Stimulated activated CD4-positive, alpha-beta T cell treated with anti-CD3 and anti-CD28 coated beads, Interleukin-4, amount 100 ng/mL, for 24 hours (primary cell): Measurements from ENCODE around the gene TAGLN2.
"Not testable (repeated sequence)": the region's sequence is repeated elsewhere in the genome, so short reads cannot be mapped to it uniquely, and the experiment has no call there.

ENCODE experiments used
- DNase-seq: peaks from one replicate; pipeline ENCODE4 v3.0.0-alpha.2; 2020

The TAGLN2 gene

GRCh38 chr1:159920651-159921050 lies 4.7 kb downstream of the TAGLN2 start:
- DNase-seq, result no peak

- no peak for DNase-seq
Observed at GRCh38 chr1:159920202-159920601, 5.1 kb downstream of the TAGLN2 start.

DNA sequence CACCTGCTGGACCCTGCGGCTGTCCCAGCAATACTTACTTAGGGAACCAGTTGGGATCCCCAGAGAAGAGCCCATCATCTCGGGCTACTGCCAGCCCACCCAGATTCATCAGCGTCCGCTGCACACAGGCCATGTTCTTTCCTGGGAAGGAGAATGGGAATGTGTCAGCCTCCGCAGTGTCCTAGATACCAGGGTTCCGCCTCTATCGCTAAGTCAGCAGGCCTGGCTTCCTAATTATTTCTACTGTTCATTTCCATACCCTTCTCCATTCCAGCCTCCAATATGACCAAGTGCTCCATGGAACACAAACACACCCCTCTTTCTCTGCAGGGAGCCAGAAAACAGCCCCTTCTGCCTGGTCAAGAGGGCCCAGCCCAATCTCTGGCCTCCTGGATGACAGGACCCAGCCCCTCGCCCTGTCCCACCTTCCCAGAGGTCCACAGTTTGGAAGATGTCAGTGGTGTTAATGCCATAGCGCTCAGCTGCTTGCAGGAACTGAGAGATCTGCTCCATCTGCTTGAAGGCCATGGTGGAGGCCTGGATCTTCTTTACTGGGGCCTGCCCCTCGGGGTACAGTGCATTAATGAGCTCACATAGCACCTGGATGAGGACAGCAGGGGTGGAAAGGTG lies 6.0 kb downstream of the TAGLN2 start:
- no peak for DNase-seq

DNA sequence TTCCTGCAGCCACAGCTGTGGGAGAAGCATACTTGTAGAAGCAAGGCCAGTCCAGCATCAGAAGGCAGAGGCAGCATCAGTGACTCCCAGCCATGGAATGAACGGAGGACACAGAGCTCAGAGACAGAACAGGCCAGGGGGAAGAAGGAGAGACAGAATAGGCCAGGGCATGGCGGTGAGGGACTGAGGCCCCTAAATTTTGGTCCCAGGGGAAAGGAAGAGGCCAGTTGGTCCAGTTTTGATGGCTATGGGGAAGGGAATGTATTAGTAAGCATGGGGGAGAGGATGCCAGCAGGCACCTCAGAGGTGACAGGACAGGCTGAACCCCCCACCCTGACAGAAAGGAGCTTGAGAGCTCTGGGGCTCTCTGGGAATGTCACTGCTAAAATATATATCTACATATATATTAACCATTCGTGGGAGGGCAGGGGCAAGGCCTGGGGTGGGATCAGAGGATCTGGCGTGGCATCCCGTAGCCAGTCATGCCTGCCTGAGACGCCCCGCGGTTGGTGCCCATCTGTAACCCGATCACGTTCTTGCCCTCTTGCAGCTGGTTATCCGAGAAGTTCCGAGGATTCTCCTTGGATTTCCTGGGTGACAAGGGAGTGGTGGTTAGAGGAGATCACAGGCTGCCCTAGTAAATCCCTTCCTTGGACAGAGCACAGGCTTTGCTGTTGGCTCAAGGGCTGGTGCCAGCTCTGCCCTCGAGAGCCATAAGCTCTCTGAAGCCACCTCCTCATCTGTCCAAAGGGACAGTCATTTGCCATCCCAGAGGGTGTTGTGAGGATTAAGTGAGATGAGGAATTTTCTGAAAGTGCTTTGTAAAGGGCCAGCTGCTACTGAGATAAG lies 6.7 kb downstream of the TAGLN2 start:
- DNase-seq, result no peak

- no peak for DNase-seq
Observed at GRCh38 chr1:159917533-159918351, 7.6 kb downstream of the TAGLN2 start.

DNA sequence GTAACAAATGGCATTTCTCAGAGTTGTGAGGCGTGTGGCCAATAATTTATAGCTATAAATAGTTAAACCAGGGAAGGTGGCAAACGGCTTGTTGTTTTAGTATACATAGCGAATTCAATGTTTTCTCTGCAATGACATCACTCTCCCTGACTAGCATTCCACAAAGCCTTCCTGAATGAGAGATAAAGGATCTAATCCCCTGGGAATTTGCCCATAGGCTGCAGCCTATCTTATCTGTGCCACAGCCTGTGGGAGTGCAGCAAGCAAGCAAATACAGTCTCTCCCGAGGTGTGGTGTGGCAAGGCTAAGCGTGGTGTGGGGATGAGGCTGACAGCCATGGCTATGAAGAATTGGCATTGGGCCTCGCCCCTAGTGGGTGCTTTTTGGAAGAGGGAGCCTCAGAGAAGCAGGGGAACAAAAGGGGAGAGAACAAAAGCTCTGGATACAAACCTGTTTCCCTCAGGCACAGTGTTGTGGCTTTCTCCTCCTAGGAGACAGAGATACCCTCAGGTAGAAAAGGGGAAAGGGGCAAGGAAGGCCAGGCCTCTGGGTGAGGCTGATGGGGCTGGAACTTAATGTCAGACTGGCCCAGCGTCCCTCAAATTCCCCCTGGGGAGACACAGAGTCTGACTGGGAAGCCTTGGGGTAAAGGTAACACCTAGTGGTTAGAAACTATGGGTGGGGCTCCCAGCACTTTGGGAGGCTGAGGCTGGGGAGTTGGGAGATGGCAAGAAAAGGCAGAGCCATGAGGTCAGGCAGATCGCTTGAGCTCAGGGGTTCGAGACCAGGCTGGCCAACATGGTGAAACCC lies 8.9 kb downstream of the TAGLN2 start:
- DNase-seq, result no peak

DNA sequence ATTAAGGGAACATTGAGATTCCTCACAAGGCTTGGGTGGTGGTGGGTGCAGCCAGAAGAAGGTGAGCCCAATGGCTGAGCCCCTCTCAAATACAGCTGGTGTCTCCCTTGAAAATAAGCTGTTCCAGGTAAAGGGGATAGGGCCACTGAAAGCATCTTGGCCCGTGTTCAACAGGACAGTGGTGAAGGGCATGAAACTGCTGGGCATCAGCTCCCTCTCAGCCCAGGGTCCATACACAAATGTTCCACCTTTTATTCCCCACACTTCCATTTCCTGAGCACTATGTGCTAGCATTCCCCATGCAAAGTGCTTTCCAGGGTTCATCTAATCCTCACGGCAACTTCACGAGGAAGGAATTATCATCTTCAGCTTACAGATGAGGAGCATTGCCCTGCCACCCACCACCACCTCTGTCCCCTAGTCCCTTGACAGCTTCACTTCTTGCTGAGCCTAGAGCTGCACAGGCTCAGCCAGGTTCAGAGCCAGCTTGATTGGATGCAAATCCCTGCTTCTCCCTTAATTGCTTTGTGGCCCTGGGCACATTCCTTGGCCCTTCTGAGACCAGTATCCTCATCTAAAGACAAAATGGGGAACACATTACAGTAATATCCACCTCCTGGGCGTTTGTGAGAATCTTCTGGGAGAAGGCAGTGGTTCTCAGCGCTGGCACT lies 9.6 kb downstream of the TAGLN2 start:
- DNase-seq, result no peak

DNA sequence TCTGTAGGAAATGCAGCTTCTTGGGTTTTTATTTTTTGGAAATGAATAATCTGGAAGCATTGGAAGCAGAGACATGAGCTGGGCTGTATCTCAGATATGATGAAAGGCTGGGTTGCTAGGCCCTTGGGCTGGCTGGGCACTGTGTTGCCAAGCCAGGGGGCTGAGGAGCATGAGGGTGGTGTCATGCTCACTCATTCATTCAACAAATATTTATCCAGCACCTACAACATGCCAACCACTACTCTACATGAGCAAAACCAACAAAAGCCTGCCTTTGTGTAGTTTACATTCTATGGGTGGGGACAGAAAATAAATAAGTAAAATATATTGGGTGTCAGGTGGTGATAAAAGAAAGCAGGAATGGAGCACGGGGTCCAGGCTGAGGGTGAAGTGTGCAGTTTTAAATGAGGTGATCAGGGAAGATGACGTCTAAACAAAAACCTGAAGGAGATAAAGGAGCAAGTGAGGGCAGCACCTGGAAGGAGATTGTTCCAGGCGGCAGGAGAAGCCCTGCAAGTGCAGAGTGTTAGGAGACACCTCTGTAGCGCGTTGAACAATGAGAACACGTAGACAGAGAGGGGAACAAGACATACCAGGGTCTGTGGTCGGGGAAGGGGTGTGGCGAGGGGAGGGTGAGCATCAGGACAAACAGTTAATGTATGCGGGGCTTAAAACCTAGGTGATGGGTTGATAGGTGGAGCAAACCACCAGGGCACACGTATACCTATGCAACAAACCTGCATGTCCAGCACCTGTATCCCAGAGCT lies 10.9 kb downstream of the TAGLN2 start:
- DNase-seq, result no peak

DNA sequence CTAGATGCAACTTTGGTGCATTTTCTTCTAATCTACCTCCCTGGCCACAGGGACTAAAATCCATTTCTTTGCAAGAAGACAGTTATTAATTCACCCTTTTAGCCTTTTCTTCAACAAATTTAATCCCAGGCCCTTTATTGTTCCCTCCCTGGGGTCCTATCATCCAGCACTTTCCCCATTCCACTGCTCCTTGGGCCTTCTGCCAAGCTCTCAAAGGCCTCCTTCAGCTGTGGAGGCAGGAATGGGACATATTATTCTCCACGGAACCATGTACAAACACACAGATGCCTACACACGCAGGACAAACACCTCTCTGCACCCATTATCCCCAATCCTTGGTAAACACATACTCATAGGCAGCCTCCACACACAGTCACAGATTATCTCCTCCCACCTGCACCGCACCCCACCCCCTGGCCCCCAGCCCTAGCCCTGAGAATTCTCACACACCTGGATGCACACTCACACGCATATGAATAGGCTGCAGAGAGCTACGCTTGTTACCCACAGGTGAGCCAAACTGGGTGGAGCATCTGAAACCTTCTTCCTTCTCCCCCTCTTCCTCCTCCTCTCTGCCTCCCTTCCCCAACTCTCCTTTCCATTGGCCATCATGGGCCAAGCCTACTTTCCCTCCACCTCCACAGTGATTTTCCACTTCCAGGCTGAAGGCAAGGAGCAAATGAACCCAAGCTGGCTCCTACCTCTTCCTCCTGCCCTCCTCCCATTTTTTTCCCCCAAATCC lies 11.7 kb downstream of the TAGLN2 start:
- no peak for DNase-seq

DNA sequence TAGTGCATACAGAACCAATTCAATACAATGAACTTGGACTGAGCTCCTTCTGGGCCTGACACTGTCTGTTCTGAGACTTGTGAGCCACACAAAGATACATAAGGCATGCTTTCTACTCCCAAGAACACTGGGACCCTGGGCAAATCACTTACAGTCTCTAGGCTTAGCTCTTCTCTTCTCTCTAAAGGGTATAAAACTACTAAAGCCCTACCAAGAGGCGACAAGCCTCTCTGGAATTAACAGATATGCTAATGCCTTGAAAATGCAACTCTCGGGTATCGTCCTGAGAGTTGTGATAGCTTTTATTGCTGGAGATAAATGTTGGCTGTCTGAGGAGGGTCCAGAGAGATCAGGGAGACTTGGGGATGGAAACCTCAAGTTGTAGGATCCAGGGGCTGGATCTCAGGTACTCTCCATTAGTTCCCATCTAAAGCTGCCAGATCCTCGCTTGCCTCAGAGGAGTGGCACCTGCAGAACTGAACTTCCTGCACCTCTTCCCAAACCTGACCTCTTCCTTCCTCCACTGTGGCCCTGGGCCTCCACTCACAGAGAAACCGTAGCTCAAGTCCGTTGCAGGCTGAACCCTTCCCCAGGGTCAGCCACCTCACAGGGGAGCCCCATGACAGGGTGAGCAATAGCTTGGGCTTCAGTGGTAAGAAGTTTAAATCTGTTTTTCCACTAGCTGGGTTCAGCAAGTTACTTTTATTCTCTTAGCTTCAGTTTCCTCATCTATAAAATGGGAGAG lies 13.8 kb downstream of the TAGLN2 start:
- no peak for DNase-seq

DNA sequence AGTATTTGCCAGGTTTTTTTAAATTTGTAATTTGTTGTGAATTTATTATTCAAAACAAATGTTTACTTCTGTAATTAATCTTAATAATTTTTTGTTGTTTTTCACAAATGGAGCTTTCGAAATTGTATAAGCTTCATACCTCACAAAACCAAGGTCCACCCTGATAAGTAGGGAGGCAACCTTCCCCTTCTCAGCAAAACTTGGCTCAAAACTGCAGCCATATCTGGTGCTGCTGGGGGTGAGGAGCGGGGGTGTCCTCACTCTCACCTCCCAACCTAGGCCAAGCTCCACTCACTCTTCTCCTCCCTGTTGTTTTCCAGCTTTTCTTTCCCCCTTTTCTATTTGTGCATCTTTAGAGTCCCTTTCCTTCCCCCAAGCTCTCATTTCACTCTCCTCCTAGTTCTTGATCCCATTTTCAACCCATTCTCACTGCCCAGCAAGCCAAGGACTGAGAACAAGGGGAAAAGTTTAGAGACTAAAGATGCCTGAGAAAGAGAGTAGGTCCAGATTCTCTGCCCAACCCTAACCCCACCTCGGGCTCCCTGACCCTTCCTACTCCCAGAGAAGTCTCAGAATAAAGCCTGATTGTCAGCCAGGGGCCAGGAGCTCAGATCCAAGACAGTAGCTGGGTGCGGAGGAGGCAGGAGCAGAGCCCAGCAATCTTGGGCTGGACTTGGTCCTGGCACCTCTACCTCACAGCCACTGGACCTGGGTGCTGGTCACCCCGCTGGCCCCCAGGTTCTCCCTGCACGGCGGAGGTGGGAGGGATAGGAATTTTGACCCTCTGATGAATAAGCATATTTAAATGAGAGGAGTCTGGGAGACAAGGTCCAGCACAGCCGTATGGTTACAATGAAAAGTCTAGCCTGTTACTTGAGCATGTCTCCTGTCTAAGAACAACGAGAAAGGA lies 17.0 kb downstream of the TAGLN2 start:
- DNase-seq, result no peak

GRCh38 chr1:159906960-159907359 lies 18.3 kb downstream of the TAGLN2 start:
- DNase-seq, result no peak

DNA sequence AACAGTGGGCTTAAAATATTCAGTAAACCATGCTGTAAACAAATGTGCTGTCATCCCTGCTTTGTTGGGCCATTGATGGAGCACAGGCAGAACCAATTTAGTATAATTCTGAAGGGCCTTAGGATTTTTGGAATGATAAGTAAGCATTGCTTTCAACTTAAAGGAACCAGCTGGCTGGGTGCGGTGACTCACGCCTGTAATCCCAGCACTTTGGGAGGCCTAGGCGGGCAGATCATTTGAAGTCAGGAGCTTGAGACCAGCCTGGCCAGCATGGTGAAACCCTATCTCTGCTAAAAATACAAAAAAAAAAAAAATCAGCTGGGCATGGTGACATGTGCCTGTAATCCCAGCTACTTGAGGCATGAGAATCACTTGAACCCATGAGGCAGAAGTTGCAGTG lies 21.3 kb downstream of the TAGLN2 start:
- DNase-seq, result not testable (repeated sequence)

GRCh38 chr1:159902541-159902940 lies 22.8 kb downstream of the TAGLN2 start:
- DNase-seq, result no peak

DNA sequence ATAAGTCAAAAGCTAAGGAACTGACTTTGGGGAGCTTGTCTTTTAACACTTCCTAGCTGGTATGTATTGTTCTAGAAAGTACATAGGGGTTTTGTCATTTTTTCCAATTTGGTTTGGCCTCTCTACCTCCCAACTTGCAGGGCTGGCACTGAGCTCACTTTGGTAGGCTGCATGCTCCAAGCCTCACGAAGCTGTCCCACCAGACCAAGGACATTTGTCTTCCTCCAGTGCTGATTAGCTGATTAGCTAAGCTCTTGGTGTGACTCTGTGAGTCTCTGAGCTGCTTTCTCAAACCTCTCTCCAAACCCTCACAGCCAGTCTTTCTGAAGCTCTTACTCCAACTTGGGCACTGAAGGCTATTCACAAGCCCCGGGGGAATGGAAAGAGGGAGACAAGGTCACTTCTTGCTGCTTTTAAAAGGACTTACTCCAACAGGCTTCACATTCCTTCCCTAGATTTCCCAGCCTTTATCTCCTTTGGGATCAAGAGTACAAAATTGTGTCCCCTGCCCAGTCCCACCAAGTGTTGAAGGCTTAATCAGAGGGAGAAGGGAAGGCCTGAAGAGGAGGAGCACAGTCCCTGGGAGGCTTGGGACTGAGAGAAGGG lies 24.4 kb downstream of the TAGLN2 start:
- no peak for DNase-seq

- no peak for DNase-seq
Observed at GRCh38 chr1:159900086-159900680, 25.1 kb downstream of the TAGLN2 start, which contains the start of gene CFAP45. TSS of gene CFAP45 (minus strand) at chr1:159900165. CDS start at chr1:159900098, 67 bp downstream.

DNA sequence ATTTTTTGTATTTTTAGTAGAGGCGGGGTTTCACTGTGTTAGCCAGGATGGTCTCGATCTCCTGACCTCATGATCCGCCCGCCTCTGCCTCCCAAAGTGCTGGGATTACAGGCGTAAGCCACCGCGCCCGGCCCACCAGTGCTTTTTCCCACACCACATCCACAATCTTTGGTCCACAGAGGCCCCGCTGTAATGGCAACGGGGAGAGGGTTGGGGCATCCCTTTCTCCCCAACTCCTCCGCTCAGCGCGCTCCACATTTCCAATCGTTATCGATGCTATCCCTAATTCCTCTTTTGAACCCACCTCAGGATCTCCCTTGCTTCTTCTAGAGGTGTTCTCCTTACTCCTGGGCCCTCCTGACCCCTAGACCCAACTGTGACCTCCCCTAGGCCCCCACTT lies 25.7 kb downstream of the TAGLN2 start:
- DNase-seq, result not testable (repeated sequence)

DNA sequence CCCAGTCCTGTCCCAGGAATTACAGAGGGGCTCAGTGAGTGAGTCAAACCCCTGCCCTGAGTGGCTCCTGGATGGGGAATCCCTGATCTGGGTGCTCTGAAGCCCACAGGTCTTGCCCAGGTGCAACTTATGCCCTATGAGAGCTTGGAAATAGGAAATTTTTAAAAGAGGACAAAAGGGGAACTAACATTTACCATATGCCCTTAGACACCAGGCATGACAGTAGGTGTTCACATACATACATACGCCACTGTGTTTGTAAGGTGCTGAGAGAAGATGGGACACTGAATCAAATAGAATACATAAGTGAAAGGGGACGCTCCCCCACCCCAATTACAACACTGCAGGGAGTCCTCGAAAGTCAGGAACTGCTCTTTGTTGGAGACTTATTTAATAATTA lies 26.8 kb downstream of the TAGLN2 start:
- DNase-seq, result no peak
